Mesodermal cell (in vitro differentiated cells): ENCODE measurements around the gene DHRSX.
"Not testable (repeated sequence)": the region's sequence is repeated elsewhere in the genome, so short reads cannot be mapped to it uniquely, and the experiment has no call there.

Experiments used
- H3K27ac ChIP-seq: 2 replicates; pipeline ENCODE4 v1.7.0; 2013; ENCODE audit warnings: mild to moderate bottlenecking, low read depth, low read length, moderate library complexity; ENCODE audit not compliant: severe bottlenecking
- H3K36me3 ChIP-seq: 2 replicates; pipeline ENCODE4 v1.7.1; 2013; ENCODE audit warnings: mild to moderate bottlenecking, low read length, moderate library complexity; ENCODE audit not compliant: control insufficient read depth, insufficient read depth
- H3K4me1 ChIP-seq: one replicate; pipeline ENCODE4 v1.7.1; 2013; ENCODE audit warnings: mild to moderate bottlenecking, low read length; ENCODE audit not compliant: insufficient read depth, control insufficient read depth, poor library complexity, severe bottlenecking
- H3K4me3 ChIP-seq: 2 replicates; pipeline ENCODE4 v1.7.0; 2013; ENCODE audit warnings: low read length, control low read depth, mild to moderate bottlenecking; ENCODE audit not compliant: insufficient read depth, poor library complexity, severe bottlenecking; ENCODE audit errors: extremely low read depth
- H3K9me3 ChIP-seq: 2 replicates; pipeline ENCODE4 v1.7.1; 2013; ENCODE audit warnings: mild to moderate bottlenecking, low read length, moderate library complexity; ENCODE audit not compliant: control insufficient read depth
- WGBS, 2 experiments: methylation state at CpG; one replicate each; pipeline ENCODE4 v1.1.5; 2013; ENCODE audit warnings: missing lambda C conversion rate in 2 of 2; ENCODE audit not compliant: insufficient coverage in 2 of 2; 5-methylcytosine and 5-hydroxymethylcytosine counted together

The DHRSX gene

GRCh38 chrX:2226906-2227656 lies 273.7 kb downstream of the DHRSX start:
- peaks cover 4% of the 10 kb centered on the region for H3K4me1 ChIP-seq
- peaks cover 12% of the 10 kb centered on the region for H3K36me3 ChIP-seq
- 84 to 88% methylated on average over 4 to 6 of the region's 6 CpGs for WGBS, 2 experiments
- H3K27ac ChIP-seq, result no peak overlapping the region
- H3K9me3 ChIP-seq, result peaks cover 20% of the 10 kb centered on the region
- no peak overlapping the region for H3K4me3 ChIP-seq

- 85 to 94% methylated on average over 4 to 5 of the region's 9 CpGs for WGBS, 2 experiments
- Histone ChIP-seq H3K36me3 (peaks cover 19% of the 10 kb centered on the region), H3K4me1 (peaks cover 4% of the 10 kb centered on the region), H3K27ac (no peak overlapping the region), H3K9me3 (peaks cover 27% of the 10 kb centered on the region), H3K4me3 (no peak overlapping the region)
These were observed 274.6 kb downstream of the DHRSX start for GRCh38 chrX:2226182-2226581.

- H3K27ac ChIP-seq, result no peak overlapping the region
- no peak overlapping the region for H3K4me3 ChIP-seq
- peaks cover 27% of the 10 kb centered on the region for H3K36me3 ChIP-seq
- peaks cover 4% of the 10 kb centered on the region for H3K4me1 ChIP-seq
- 92% methylated on average over 8 of the region's 9 CpGs for WGBS, 2 experiments
- H3K9me3 ChIP-seq, result peaks cover 38% of the 10 kb centered on the region
These were observed 276.1 kb downstream of the DHRSX start for GRCh38 chrX:2224597-2225235.

- 66 to 78% methylated on average over 4 to 6 of the region's 7 CpGs for WGBS, 2 experiments
- Histone ChIP-seq H3K4me1 (peaks cover 4% of the 10 kb centered on the region), H3K27ac (no peak overlapping the region), H3K9me3 (peaks cover 44% of the 10 kb centered on the region), H3K36me3 (peaks cover 31% of the 10 kb centered on the region), H3K4me3 (no peak overlapping the region)
These were observed 276.6 kb downstream of the DHRSX start for GRCh38 chrX:2224161-2224560.

- H3K4me1 ChIP-seq, result no peaks in the 10 kb centered on the region
- no peak overlapping the region for H3K4me3 ChIP-seq
- H3K36me3 ChIP-seq, result peaks cover 36% of the 10 kb centered on the region
- peaks cover 58% of the 10 kb centered on the region for H3K9me3 ChIP-seq
- H3K27ac ChIP-seq, result no peak overlapping the region
- WGBS, 2 experiments, result 76 to 89% methylated on average over 6 to 9 of the region's 12 CpGs
These were observed 279.8 kb downstream of the DHRSX start for GRCh38 chrX:2220829-2221567.

DNA sequence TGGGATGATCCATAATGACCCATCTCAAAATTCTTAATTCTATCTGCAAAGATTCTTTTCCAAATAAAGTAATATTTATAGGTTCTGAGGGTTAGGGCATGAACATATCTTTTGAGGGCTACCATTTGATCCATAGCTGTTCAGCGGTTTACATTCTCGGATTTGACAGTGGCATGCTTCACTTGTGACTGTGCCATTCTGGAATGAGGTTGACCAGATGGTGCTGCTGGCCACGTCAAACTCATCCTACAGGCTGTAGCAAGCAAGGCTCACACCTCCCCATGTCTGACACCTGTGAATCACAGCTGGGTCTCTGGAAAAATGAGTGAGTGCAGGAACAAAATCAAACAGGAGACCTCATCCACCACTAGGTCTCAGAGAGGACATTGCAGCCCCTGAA lies 280.5 kb downstream of the DHRSX start:
- 94% methylated on average over 2 to 3 of the region's 3 CpGs for WGBS, 2 experiments
- Histone ChIP-seq H3K9me3 (peaks cover 58% of the 10 kb centered on the region), H3K4me3 (no peak overlapping the region), H3K27ac (no peak overlapping the region), H3K4me1 (no peaks in the 10 kb centered on the region), H3K36me3 (peaks cover 36% of the 10 kb centered on the region)

GRCh38 chrX:2214138-2214823 lies 286.5 kb downstream of the DHRSX start:
- not testable (repeated sequence) for H3K4me1 ChIP-seq, H3K27ac ChIP-seq, H3K36me3 ChIP-seq, H3K4me3 ChIP-seq
- 89 to 95% methylated on average over 7 of the region's 7 CpGs for WGBS, 2 experiments
- peaks cover 25% of the 10 kb centered on the region for H3K9me3 ChIP-seq

GRCh38 chrX:2211667-2212066 lies 289.1 kb downstream of the DHRSX start:
- H3K4me3 ChIP-seq, H3K9me3 ChIP-seq, H3K27ac ChIP-seq, H3K36me3 ChIP-seq, H3K4me1 ChIP-seq: not testable (repeated sequence)
- WGBS, 2 experiments, result 95% methylated on average over 12 to 14 of the region's 18 CpGs

DNA sequence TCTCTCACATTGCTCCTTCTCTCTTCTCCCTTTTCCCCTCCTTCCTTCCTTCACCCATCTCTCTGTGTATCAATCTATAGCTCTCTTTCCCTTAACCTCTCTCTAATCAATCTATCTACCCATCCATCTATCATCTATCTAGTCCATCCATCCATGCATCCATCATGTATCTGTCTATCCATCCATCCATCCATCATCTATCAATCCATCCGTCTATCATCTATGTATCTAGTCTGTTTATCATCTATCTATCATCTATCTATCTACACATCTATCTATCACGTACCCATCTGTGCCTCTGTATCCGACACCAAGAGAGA lies 307.5 kb downstream of the DHRSX start:
- no peaks in the 10 kb centered on the region for H3K36me3 ChIP-seq
- H3K27ac ChIP-seq, result no peak overlapping the region
- H3K4me3 ChIP-seq, result no peak overlapping the region
- 95 to 97% methylated on average over 2 to 3 of the region's 3 CpGs for WGBS, 2 experiments
- no peaks in the 10 kb centered on the region for H3K9me3 ChIP-seq
- peaks cover 9% of the 10 kb centered on the region for H3K4me1 ChIP-seq

GRCh38 chrX:2192584-2193272 lies 308.0 kb downstream of the DHRSX start:
- Histone ChIP-seq H3K9me3 (no peaks in the 10 kb centered on the region), H3K4me1 (peaks cover 13% of the 10 kb centered on the region), H3K27ac (no peak overlapping the region), H3K36me3 (no peaks in the 10 kb centered on the region), H3K4me3 (no peak overlapping the region)
- WGBS, 2 experiments, result 72 to 79% methylated on average over 11 of the region's 12 CpGs
